HCT116 (cell line): ENCODE measurements around the gene SLC25A29.

Experiments used
- CBX3 ChIP-seq: IDR thresholded peaks from 2 replicates; pipeline ENCODE4 v1.6.1; 2012; ENCODE audit warnings: low read depth
- CEBPB ChIP-seq: IDR thresholded peaks from 2 replicates; pipeline ENCODE4 v1.6.1; 2012; ENCODE audit warnings: low read depth
- CTCF ChIP-seq, 3 experiments: fragments of 200-600 bp in 1 of 3; sonication (generic) in 1 of 3; IDR thresholded peaks in 2 of 3; conservative IDR thresholded peaks in 1 of 3; 2 replicates each; pipeline ENCODE4 v1.5.1; 2012 to 2017; ENCODE audit warnings: low read depth in 2 of 3, low read length in 2 of 3, antibody characterized with exemption in 1 of 3, borderline replicate concordance in 1 of 3, control low read depth in 1 of 3, mild to moderate bottlenecking in 1 of 3, mixed read lengths in 1 of 3, mixed run types in 1 of 3, moderate library complexity in 1 of 3; ENCODE audit not compliant: insufficient read depth in 1 of 3
- EZH2 ChIP-seq: fragments of 200-600 bp; sonication (generic); IDR thresholded peaks from 2 replicates; pipeline ENCODE4 v1.6.1; 2017; ENCODE audit warnings: antibody characterized with exemption, mixed run types
- EZH2phosphoT487 ChIP-seq: fragments of 200-600 bp; IDR thresholded peaks from 2 replicates; pipeline ENCODE4 v1.6.1; 2018; ENCODE audit warnings: antibody characterized with exemption, borderline replicate concordance
- FOSL1 ChIP-seq: IDR thresholded peaks from 2 replicates; pipeline ENCODE4 v1.6.1; 2012; ENCODE audit warnings: low read depth
- POLR2A ChIP-seq: IDR thresholded peaks from 2 replicates; pipeline ENCODE4 v1.7.0; 2011; ENCODE audit warnings: borderline replicate concordance; ENCODE audit not compliant: insufficient read depth, insufficient read length; ENCODE audit errors: extremely low read depth
- POLR2AphosphoS5 ChIP-seq: IDR thresholded peaks from 2 replicates; pipeline ENCODE4 v1.6.1; 2011; ENCODE audit warnings: mild to moderate bottlenecking, low read depth, low read length, moderate library complexity
- SIN3A ChIP-seq: IDR thresholded peaks from 2 replicates; pipeline ENCODE4 v1.6.1; 2012; ENCODE audit warnings: low read depth
- SP1 ChIP-seq: IDR thresholded peaks from 2 replicates; pipeline ENCODE4 v1.6.1; 2012; ENCODE audit warnings: low read depth
- SRF ChIP-seq: IDR thresholded peaks from 2 replicates; pipeline ENCODE4 v1.6.1; 2012; ENCODE audit warnings: low read depth
- TCF7L2 ChIP-seq: IDR thresholded peaks from 2 replicates; pipeline ENCODE4 v1.7.0; 2011; ENCODE audit warnings: borderline replicate concordance, inconsistent platforms; ENCODE audit not compliant: insufficient read depth, insufficient read length; ENCODE audit errors: extremely low read depth
- ZFX ChIP-seq: fragments of 450-650 bp; IDR thresholded peaks from 2 replicates; pipeline ENCODE4 v1.6.1; 2017

GRCh38 chr14:100262545-100262944, 43.7 kb downstream of the SLC25A29 start:
- TF ChIP-seq CEBPB (no peak), SIN3A (no peak), ZFX (no peak), CTCF (IDR thresholded peaks at IDR 0.05 in 2 of 3, conservative IDR thresholded peaks at IDR 0.05 in 1 of 3; ENCODE audit: borderline replicate concordance in 1 of 3, insufficient read depth in 1 of 3, low read depth in 2 of 3, low read length in 2 of 3) (no peak), SP1 (no peak), EZH2 (no peak), POLR2AphosphoS5 (no peak), FOSL1 (no peak), EZH2phosphoT487 (no peak), CBX3 (no peak), POLR2A (no peak), TCF7L2 (no peak), SRF (no peak)
